Type B pancreatic cell (in vitro differentiated cells): Measurements from ENCODE around the gene DACT1. TPM values are rescaled to one million over a fixed set of nuclear protein-coding genes. Genes with fewer than 3 reads are reported as not detected.

ENCODE experiments used
- DNase-seq: peaks from one replicate; pipeline ENCODE4 v3.0.0; 2021; ENCODE audit warnings: mixed read lengths; ENCODE audit not compliant: unreplicated experiment; ENCODE audit errors: extremely low spot score
- H3K27ac Mint-ChIP-seq: 2 replicates; pipeline ENCODE4 v1.8.0; 2021; ENCODE audit warnings: mild to moderate bottlenecking, mixed read lengths
- H3K27me3 Mint-ChIP-seq: 2 replicates; pipeline ENCODE4 v1.8.0; 2021; ENCODE audit warnings: mixed read lengths
- H3K36me3 Mint-ChIP-seq: 2 replicates; pipeline ENCODE4 v1.8.0; 2021; ENCODE audit warnings: mixed read lengths
- H3K4me1 Mint-ChIP-seq: one replicate; pipeline ENCODE4 v1.8.0; 2021; ENCODE audit warnings: mixed read lengths; ENCODE audit not compliant: unreplicated experiment
- H3K4me3 Mint-ChIP-seq: 2 replicates; pipeline ENCODE4 v1.8.0; 2021; ENCODE audit warnings: mild to moderate bottlenecking, mixed read lengths
- H3K9me3 Mint-ChIP-seq: 2 replicates; pipeline ENCODE4 v1.8.0; 2021; ENCODE audit warnings: mixed read lengths
- total RNA-seq: library from RNA; stranded (reverse); gene quantifications from 2 replicates; pipeline ENCODE4 v1.2.1, GENCODE V29; 2021; ENCODE audit warnings: low replicate concordance
- TF ChIP-seq, protein P1 (sequence below): fragments of 200-600 bp; sonication (generic); conservative IDR thresholded peaks from 2 replicates; pipeline ENCODE4 v1.5.0; 2021; ENCODE audit warnings: antibody characterized with exemption, mild to moderate bottlenecking

Gene DACT1
- total RNA-seq, 1 donor from 2014 or later = 29.7 TPM

DNA sequence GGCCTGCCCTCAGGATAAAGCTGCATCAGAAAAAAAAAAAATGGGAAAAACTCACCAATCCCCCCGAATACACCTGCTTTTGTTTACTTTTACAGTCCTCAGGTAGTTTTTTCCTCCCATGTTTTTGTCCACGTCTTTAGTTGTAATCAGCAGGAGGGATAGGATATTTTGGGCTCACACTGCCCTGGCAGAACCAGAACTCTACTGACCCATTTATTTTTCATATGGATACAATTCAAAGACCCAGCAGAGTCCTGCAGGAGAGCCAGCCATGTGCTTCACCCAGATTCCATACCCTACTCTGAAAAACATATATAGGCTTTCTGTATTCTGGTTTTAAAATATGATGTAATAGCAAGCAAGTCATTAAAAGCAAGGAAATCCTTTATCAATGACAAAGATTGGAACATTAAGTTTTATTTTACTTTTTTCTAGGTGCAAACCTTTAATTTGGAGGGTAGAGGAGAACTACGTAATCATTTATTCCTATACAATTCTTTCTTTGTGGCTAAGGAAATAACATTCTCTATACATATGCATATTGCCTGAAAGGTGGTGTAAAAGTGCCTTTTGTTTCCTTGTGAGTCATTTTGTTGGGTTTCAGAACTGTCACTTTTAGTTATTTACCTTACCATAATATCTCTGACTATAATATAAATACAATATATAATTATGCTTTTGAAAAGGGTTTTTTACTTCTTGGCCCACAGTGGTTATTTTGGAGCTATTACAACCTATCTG, 19.1 kb downstream of the DACT1 start:
- Mint-ChIP-seq H3K36me3 (peaks cover 5% of the 10 kb centered on the region), H3K4me1 (no peaks in the 10 kb centered on the region), H3K4me3 (no peak overlapping the region), H3K27me3 (peaks cover 3% of the 10 kb centered on the region), H3K9me3 (no peaks in the 10 kb centered on the region), H3K27ac (no peak overlapping the region)
- TF ChIP-seq, protein P1, sequence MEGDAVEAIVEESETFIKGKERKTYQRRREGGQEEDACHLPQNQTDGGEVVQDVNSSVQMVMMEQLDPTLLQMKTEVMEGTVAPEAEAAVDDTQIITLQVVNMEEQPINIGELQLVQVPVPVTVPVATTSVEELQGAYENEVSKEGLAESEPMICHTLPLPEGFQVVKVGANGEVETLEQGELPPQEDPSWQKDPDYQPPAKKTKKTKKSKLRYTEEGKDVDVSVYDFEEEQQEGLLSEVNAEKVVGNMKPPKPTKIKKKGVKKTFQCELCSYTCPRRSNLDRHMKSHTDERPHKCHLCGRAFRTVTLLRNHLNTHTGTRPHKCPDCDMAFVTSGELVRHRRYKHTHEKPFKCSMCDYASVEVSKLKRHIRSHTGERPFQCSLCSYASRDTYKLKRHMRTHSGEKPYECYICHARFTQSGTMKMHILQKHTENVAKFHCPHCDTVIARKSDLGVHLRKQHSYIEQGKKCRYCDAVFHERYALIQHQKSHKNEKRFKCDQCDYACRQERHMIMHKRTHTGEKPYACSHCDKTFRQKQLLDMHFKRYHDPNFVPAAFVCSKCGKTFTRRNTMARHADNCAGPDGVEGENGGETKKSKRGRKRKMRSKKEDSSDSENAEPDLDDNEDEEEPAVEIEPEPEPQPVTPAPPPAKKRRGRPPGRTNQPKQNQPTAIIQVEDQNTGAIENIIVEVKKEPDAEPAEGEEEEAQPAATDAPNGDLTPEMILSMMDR = no peak
- DNase-seq = no peak

DNA sequence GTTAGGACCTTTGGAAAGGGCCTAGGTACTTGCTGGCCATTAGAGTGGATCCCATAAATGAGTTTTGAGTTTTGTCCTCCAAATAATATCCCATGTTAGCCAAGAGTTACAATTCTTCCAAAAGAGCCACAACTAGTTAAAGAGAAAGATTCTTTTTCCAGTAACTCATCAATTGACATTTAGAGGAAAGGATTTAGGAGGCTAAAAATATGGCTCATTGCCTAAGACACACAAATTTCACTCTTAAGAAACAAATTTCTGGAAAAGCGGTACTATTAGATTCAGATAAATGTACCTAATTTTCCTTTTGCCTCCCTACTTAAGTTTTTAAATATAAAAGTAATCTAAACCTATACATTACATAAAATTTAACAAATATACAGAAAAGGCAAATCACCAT, 21.3 kb downstream of the DACT1 start:
- H3K36me3 Mint-ChIP-seq = no peaks in the 10 kb centered on the region

DNA sequence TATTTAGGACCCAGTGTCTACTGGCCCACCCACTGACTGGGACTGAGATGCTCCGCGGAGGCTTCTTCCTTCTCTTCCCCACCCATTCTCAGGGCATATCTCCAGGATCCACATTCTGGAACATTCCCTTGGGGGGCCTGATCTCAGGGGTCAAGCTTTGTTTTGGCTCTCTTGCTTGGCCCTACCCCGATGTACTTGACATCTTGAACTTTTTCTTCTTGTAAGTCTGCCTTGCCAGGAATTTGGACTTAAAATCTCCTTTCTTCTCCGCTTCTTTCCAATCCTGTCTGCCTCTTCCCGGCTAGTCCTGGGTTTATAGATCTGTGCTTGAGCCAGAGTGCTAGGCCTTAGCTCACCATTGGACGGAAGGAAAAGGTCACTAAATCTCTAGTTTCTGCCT, 22.1 kb downstream of the DACT1 start:
- no peaks in the 10 kb centered on the region for H3K9me3 Mint-ChIP-seq
- no peak overlapping the region for H3K27ac Mint-ChIP-seq
- H3K27me3 Mint-ChIP-seq = no peaks in the 10 kb centered on the region
- no peaks in the 10 kb centered on the region for H3K36me3 Mint-ChIP-seq
- DNase-seq = no peak
- H3K4me3 Mint-ChIP-seq = no peak overlapping the region
- H3K4me1 Mint-ChIP-seq = peaks cover 27% of the 10 kb centered on the region
- TF ChIP-seq, protein P1 = no peak

More for the DNA sequence above, 21.3 kb downstream of the DACT1 start:
- Mint-ChIP-seq H3K4me3 (no peak overlapping the region), H3K4me1 (peaks cover 21% of the 10 kb centered on the region), H3K27ac (no peak overlapping the region), H3K27me3 (no peaks in the 10 kb centered on the region), H3K9me3 (no peaks in the 10 kb centered on the region)
- TF ChIP-seq, protein P1 = no peak
- no peak for DNase-seq

DNA sequence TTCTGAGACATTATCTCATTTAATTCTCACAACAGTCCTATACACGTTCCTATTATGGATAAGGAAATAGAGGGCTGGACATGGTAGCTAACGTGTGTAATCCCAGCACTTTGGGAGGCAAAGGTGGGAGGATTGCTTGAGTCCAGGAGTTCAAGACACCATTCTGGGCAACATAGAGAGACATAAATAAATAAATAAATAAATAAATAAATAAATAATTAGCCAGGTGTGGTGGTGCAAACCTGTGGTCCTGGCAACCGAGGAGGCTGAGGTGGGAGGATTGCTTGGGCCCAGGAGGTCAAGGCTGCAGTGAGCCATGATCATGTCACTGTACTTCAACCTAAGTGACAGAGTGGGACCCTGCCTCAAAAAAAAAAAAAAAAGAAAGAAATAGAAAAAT, 22.6 kb downstream of the DACT1 start:
- TF ChIP-seq, protein P1 = no peak
- no peaks in the 10 kb centered on the region for H3K36me3 Mint-ChIP-seq
- no peaks in the 10 kb centered on the region for H3K9me3 Mint-ChIP-seq
- H3K27me3 Mint-ChIP-seq = no peaks in the 10 kb centered on the region
- H3K27ac Mint-ChIP-seq = no peak overlapping the region
- H3K4me3 Mint-ChIP-seq = no peak overlapping the region
- peaks cover 30% of the 10 kb centered on the region for H3K4me1 Mint-ChIP-seq
- DNase-seq = no peak

DNA sequence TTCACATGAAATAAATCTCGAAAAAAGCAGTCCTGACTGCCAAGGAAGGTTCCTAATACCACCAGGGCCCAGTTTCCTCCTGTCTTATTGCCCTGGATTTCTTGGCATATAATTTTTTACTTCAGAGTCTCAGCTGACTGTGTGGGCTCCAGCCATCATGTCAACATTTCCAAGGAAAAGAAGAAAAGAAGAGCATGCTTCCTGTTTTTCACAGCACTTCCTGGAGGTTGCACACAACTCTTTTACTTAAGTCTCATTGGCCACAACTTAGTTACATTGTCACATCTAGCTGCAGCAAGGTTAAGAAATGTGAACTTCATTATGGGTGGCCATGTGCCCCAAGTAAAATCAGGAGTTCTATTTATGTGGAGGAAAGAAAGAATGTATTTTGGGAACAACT, 24.3 kb downstream of the DACT1 start:
- Mint-ChIP-seq H3K4me3 (no peak overlapping the region), H3K9me3 (no peaks in the 10 kb centered on the region), H3K36me3 (no peaks in the 10 kb centered on the region), H3K4me1 (peaks cover 35% of the 10 kb centered on the region), H3K27ac (peak overlapping the region; percentile 2), H3K27me3 (no peaks in the 10 kb centered on the region)
- DNase-seq = no peak
- TF ChIP-seq, protein P1 = no peak
